Duodenal mucosa (tissue), 2 donors: ENCODE data around the gene MEIOB.

ENCODE experiments used
- H3K27ac ChIP-seq: one replicate; pipeline ENCODE4 v1.7.0; 2013; ENCODE audit warnings: low read depth, low read length
- H3K27me3 ChIP-seq, 2 donors: one replicate each; pipeline ENCODE4 v1.7.0; 2013; ENCODE audit warnings: low read length in 2 of 2, control low read depth in 1 of 2; ENCODE audit not compliant: insufficient read depth in 2 of 2, control insufficient read depth in 1 of 2
- H3K36me3 ChIP-seq, 2 donors: one replicate each; pipeline ENCODE4 v1.7.0; 2013; ENCODE audit warnings: low read length in 2 of 2, control low read depth in 1 of 2; ENCODE audit not compliant: insufficient read depth in 2 of 2, control insufficient read depth in 1 of 2
- H3K4me1 ChIP-seq, 2 donors: one replicate each; pipeline ENCODE4 v1.7.0; 2013; ENCODE audit warnings: low read length in 2 of 2, control low read depth in 1 of 2; ENCODE audit not compliant: insufficient read depth in 2 of 2, control insufficient read depth in 1 of 2
- H3K4me3 ChIP-seq, 2 donors: one replicate each; pipeline ENCODE4 v1.7.0; 2013; ENCODE audit warnings: low read length in 2 of 2, low read depth in 1 of 2
- H3K9ac ChIP-seq, 2 donors: one replicate each; pipeline ENCODE4 v1.7.0; 2013; ENCODE audit warnings: low read length in 2 of 2, low read depth in 1 of 2
- H3K9me3 ChIP-seq, 2 donors: one replicate each; pipeline ENCODE4 v1.7.0; 2013; ENCODE audit warnings: low read length in 2 of 2, control low read depth in 1 of 2; ENCODE audit not compliant: control insufficient read depth in 1 of 2

MEIOB gene

GRCh38 chr16:1821861-1822611, 49.9 kb downstream of the MEIOB start:
- Histone ChIP-seq H3K9ac (no peak overlapping the region), H3K27me3 (no peaks in the 10 kb centered on the region), H3K27ac (no peak overlapping the region), H3K4me3 (no peak overlapping the region), H3K9me3 (no peaks in the 10 kb centered on the region), H3K36me3 (peaks cover 11 to 53% of the 10 kb centered on the region in 2 donors), H3K4me1 (peaks cover 8 to 21% of the 10 kb centered on the region in 2 donors)

- H3K27me3 ChIP-seq = no peaks in the 10 kb centered on the region
- H3K27ac ChIP-seq = no peak overlapping the region
- no peak overlapping the region for H3K9ac ChIP-seq
- peaks cover 18 to 62% of the 10 kb centered on the region in 2 donors for H3K36me3 ChIP-seq
- no peak overlapping the region for H3K4me3 ChIP-seq
- no peaks in the 10 kb centered on the region for H3K9me3 ChIP-seq
- H3K4me1 ChIP-seq = peaks cover 8 to 21% of the 10 kb centered on the region in 2 donors
Observed at GRCh38 chr16:1820946-1821290, 51.0 kb downstream of the MEIOB start.

- no peaks in the 10 kb centered on the region for H3K9me3 ChIP-seq
- peaks cover 3 to 15% of the 10 kb centered on the region in 2 donors for H3K4me1 ChIP-seq
- H3K27ac ChIP-seq = no peak overlapping the region
- no peak overlapping the region for H3K9ac ChIP-seq
- peaks cover 20 to 65% of the 10 kb centered on the region in 2 donors for H3K36me3 ChIP-seq
- H3K4me3 ChIP-seq = no peak overlapping the region
- H3K27me3 ChIP-seq = no peaks in the 10 kb centered on the region
Observed at GRCh38 chr16:1820096-1820945, 51.6 kb downstream of the MEIOB start.

- no peak overlapping the region for H3K9ac ChIP-seq
- H3K4me1 ChIP-seq = peaks cover 0 to 8% of the 10 kb centered on the region in 2 donors
- no peaks in the 10 kb centered on the region for H3K27me3 ChIP-seq
- no peak overlapping the region for H3K4me3 ChIP-seq
- H3K36me3 ChIP-seq = peaks cover 25 to 70% of the 10 kb centered on the region in 2 donors
- no peaks in the 10 kb centered on the region for H3K9me3 ChIP-seq
- H3K27ac ChIP-seq = no peak overlapping the region
Observed at GRCh38 chr16:1819611-1820010, 52.4 kb downstream of the MEIOB start.

- H3K9ac ChIP-seq = no peak overlapping the region
- H3K4me3 ChIP-seq = no peak overlapping the region
- peaks cover 0 to 2% of the 10 kb centered on the region in 2 donors for H3K4me1 ChIP-seq
- H3K36me3 ChIP-seq = peaks cover 25 to 70% of the 10 kb centered on the region in 2 donors
- H3K27me3 ChIP-seq = no peaks in the 10 kb centered on the region
- H3K9me3 ChIP-seq = no peaks in the 10 kb centered on the region
- no peak overlapping the region for H3K27ac ChIP-seq
Observed at GRCh38 chr16:1818873-1819525, 53.0 kb downstream of the MEIOB start.

GRCh38 chr16:1818204-1818872, 53.6 kb downstream of the MEIOB start:
- no peak overlapping the region for H3K27ac ChIP-seq
- H3K9ac ChIP-seq = no peak overlapping the region
- H3K36me3 ChIP-seq = peaks cover 25 to 73% of the 10 kb centered on the region in 2 donors
- no peaks in the 10 kb centered on the region for H3K27me3 ChIP-seq
- H3K4me3 ChIP-seq = no peak overlapping the region
- no peaks in the 10 kb centered on the region for H3K9me3 ChIP-seq
- H3K4me1 ChIP-seq = no peaks in the 10 kb centered on the region

GRCh38 chr16:1817716-1818115, 54.2 kb downstream of the MEIOB start:
- Histone ChIP-seq H3K4me3 (no peak overlapping the region), H3K9ac (no peak overlapping the region), H3K27ac (no peak overlapping the region), H3K36me3 (peaks cover 25 to 72% of the 10 kb centered on the region in 2 donors), H3K9me3 (no peaks in the 10 kb centered on the region), H3K4me1 (peaks cover 0 to 4% of the 10 kb centered on the region in 2 donors), H3K27me3 (no peaks in the 10 kb centered on the region)

GRCh38 chr16:1817276-1817589, 54.7 kb downstream of the MEIOB start:
- peaks cover 23 to 67% of the 10 kb centered on the region in 2 donors for H3K36me3 ChIP-seq
- H3K27ac ChIP-seq = no peak overlapping the region
- H3K9ac ChIP-seq = no peak overlapping the region
- H3K4me1 ChIP-seq = peaks cover 0 to 5% of the 10 kb centered on the region in 2 donors
- no peaks in the 10 kb centered on the region for H3K27me3 ChIP-seq
- no peak overlapping the region for H3K4me3 ChIP-seq
- no peaks in the 10 kb centered on the region for H3K9me3 ChIP-seq

GRCh38 chr16:1816396-1817275, 55.3 kb downstream of the MEIOB start:
- Histone ChIP-seq H3K27ac (no peak overlapping the region), H3K27me3 (no peaks in the 10 kb centered on the region), H3K4me3 (no peak overlapping the region), H3K9ac (no peak overlapping the region), H3K4me1 (peaks cover 0 to 5% of the 10 kb centered on the region in 2 donors), H3K36me3 (peaks cover 18 to 62% of the 10 kb centered on the region in 2 donors), H3K9me3 (no peaks in the 10 kb centered on the region)
